Pancreas (tissue), 10 donors: ENCODE measurements around the gene PRKCE. TPM values are rescaled to one million over a fixed set of nuclear protein-coding genes. Genes with fewer than 3 reads are reported as not detected.

Experiments
- ATAC-seq, 4 donors: fragments of 200-7000 bp; cut with Tn5 transposase; one replicate each; pipeline versions ENCODE4 v1.8.0 to v1.9.1; 2020; ENCODE audit warnings: mild to moderate bottlenecking in 4 of 4, moderate library complexity in 4 of 4
- DNase-seq, 6 donors: peaks; one replicate each; pipeline ENCODE4 v3.0.0-alpha.2; 2020
- FAIRE-seq: peaks from 2 replicates; lab custom pipeline; 2012; peaks lifted over from hg19 to GRCh38; lab: Jason Lieb, UNC
- H3K27ac ChIP-seq, 4 donors: fragments of 200-600 bp; sonication (generic); 1 replicate in 3 of 4; 2 replicates in 1 of 4; pipeline versions ENCODE4 v1.5.0 to v1.8.0; 2020
- H3K27me3 ChIP-seq, 4 donors: fragments of 200-600 bp; one replicate each; pipeline ENCODE4 v1.8.0; 2021
- H3K36me3 ChIP-seq, 3 donors: fragments of 200-600 bp; sonication (generic) in 1 of 3; one replicate each; pipeline versions ENCODE4 v1.5.0 to v1.8.0; 2020 to 2021
- H3K4me1 ChIP-seq, 3 donors: fragments of 200-600 bp; one replicate each; pipeline ENCODE4 v1.8.0; 2021
- H3K4me3 ChIP-seq, 4 donors: fragments of 200-600 bp; sonication (generic) in 2 of 4; one replicate each; pipeline versions ENCODE4 v1.5.0 to v1.8.0; 2020 to 2021
- H3K9me3 ChIP-seq, 4 donors: fragments of 200-600 bp; one replicate each; pipeline ENCODE4 v1.8.0; 2021
- CTCF ChIP-seq, 4 donors: fragments of 200-600 bp; sonication (generic) in 3 of 4; IDR thresholded peaks; one replicate each; pipeline versions ENCODE4 v1.5.0 to v1.8.0; 2021; ENCODE audit warnings: antibody characterized with exemption in 4 of 4
- WGBS, 2 donors: extraction: QIAGEN DNeasy Blood & Tissue Kit; methylation state at CpG; one replicate each; pipeline ENCODE4 v1.1.7; 2013; 5-methylcytosine and 5-hydroxymethylcytosine counted together
- intact Hi-C, 3 donors: fragments of 100-400 bp; cut with DNase I; formaldehyde crosslinking; loops; one replicate each; pipeline versions ENCODE4 v1.11.1 to v1.14.2; 2022
- polyA plus RNA-seq, 2 donors: library from polyadenylated mRNA; stranded (reverse); fragments of 200-250 nt; gene quantifications; one replicate each; pipeline ENCODE4 v1.2.3, GENCODE V29; 2013
- total RNA-seq, 6 donors: library from RNA; stranded (reverse); fragmentation: NEBNext Ultra II Directional in 4 of 6; extraction: Animal tissue kit (Norgen Biotek cat#: 25700) in 4 of 6; gene quantifications; one replicate each; pipeline versions ENCODE4 v1.2.1 to v1.2.4, GENCODE V29; 2021 to 2023
- donor health status: healthy with polysubstance abuse.
- donor health status: DM: no; HTN: no; CAD: no; lungs with moderate emphysema.
- donor health status: DM: no; HTN: no; CAD: no.
- donor health status: control.
- donor health status: control.
- donor health status: Bipolar disorder and iron deficiency.
- donor health status: DM: yes; HTN: yes; CAD: no.
- donor health status: DM: no; HTN: no; CAD: no.
- donor health status: DM: no; HTN: no; CAD: no.
- donor health status: DM: yes; HTN: yes; CAD: no.

Gene PRKCE
- total and polyA plus RNA-seq, 8 donors = 4.0 to 19.4 (median 10.0) TPM

GRCh38 chr2:45769854-45770576, 118.5 kb downstream of the PRKCE start:
- DNase-seq (no peak), FAIRE-seq (no peak), ATAC-seq (no peak)
- TF ChIP-seq CTCF (IDR thresholded peaks at IDR 0.05) = no peak
- Histone ChIP-seq H3K36me3 (no peaks in the 10 kb centered on the region), H3K27me3 (no peaks in the 10 kb centered on the region), H3K9me3 (no peaks in the 10 kb centered on the region), H3K27ac (no peak overlapping the region), H3K4me3 (no peak overlapping the region), H3K4me1 (peaks cover 6 to 11% (median 10%) of the 10 kb centered on the region in 3 donors)
- WGBS, 2 donors = 86 to 87% methylated on average over 15 of the region's 15 CpGs
- intact Hi-C loops = loop anchor here in 1 of 3 donors (10.0 kb wide), 2 partner anchors 125 to 165 kb away; no protein-coding TSS in a partner anchor

- Histone ChIP-seq H3K4me3 (no peak overlapping the region), H3K27me3 (no peaks in the 10 kb centered on the region), H3K9me3 (no peaks in the 10 kb centered on the region), H3K4me1 (peaks cover 3 to 5% (median 3%) of the 10 kb centered on the region in 3 donors), H3K27ac (no peak overlapping the region), H3K36me3 (no peaks in the 10 kb centered on the region)
- ATAC-seq (no peak), DNase-seq (no peak), FAIRE-seq (no peak)
- TF ChIP-seq CTCF (IDR thresholded peaks at IDR 0.05) = no peak
- WGBS, 2 donors = 83 to 84% methylated on average over 1 of the region's 1 CpG
- intact Hi-C loops = loop anchor here in 1 of 3 donors (10.0 kb wide), 2 partner anchors 126 to 164 kb away; no protein-coding TSS in a partner anchor
Measured at GRCh38 chr2:45770811-45771210, 119.3 kb downstream of the PRKCE start.

- peaks cover 0 to under 1% (median 0%) of the 10 kb centered on the region in 3 donors for H3K4me1 ChIP-seq
- 77 to 79% methylated on average over 10 of the region's 10 CpGs for WGBS, 2 donors
- no peak for TF ChIP-seq CTCF (IDR thresholded peaks at IDR 0.05)
- intact Hi-C loops = loop anchor here in 1 of 3 donors (10.0 kb wide), 2 partner anchors 126 to 164 kb away; no protein-coding TSS in a partner anchor
- DNase-seq = no peak
- FAIRE-seq = no peak
- H3K9me3 ChIP-seq = no peaks in the 10 kb centered on the region
- H3K36me3 ChIP-seq = no peaks in the 10 kb centered on the region
- peak in 3 of 4 donors; percentile 67 to 81 (median 70) for ATAC-seq
- no peak overlapping the region for H3K27ac ChIP-seq
- no peaks in the 10 kb centered on the region for H3K27me3 ChIP-seq
- no peak overlapping the region for H3K4me3 ChIP-seq
Measured at GRCh38 chr2:45771261-45771660, 119.8 kb downstream of the PRKCE start.

- WGBS, 2 donors = 35 to 43% methylated on average over 2 of the region's 2 CpGs
- no peak overlapping the region for H3K27ac ChIP-seq
- intact Hi-C loops = loop anchor here in 1 of 3 donors (10.0 kb wide), 2 partner anchors 127 to 163 kb away; no protein-coding TSS in a partner anchor
- no peaks in the 10 kb centered on the region for H3K36me3 ChIP-seq
- DNase-seq (no peak), ATAC-seq (no peak), FAIRE-seq (no peak)
- H3K4me3 ChIP-seq = no peak overlapping the region
- no peaks in the 10 kb centered on the region for H3K9me3 ChIP-seq
- no peaks in the 10 kb centered on the region for H3K4me1 ChIP-seq
- no peaks in the 10 kb centered on the region for H3K27me3 ChIP-seq
- TF ChIP-seq CTCF (IDR thresholded peaks at IDR 0.05) = no peak
Measured at GRCh38 chr2:45772038-45772437, 120.6 kb downstream of the PRKCE start.

- no peaks in the 10 kb centered on the region for H3K9me3 ChIP-seq
- WGBS, 2 donors = 83 to 85% methylated on average over 9 of the region's 9 CpGs
- H3K27ac ChIP-seq = no peak overlapping the region
- peaks cover 0 to 3% (median 0%) of the 10 kb centered on the region in 3 donors for H3K4me1 ChIP-seq
- intact Hi-C loops = loop anchor here in 1 of 3 donors (10.0 kb wide), 2 partner anchors 129 to 161 kb away; no protein-coding TSS in a partner anchor
- no peaks in the 10 kb centered on the region for H3K36me3 ChIP-seq
- no peak for TF ChIP-seq CTCF (IDR thresholded peaks at IDR 0.05)
- DNase-seq (no peak), FAIRE-seq (no peak), ATAC-seq (no peak)
- H3K4me3 ChIP-seq = no peak overlapping the region
- H3K27me3 ChIP-seq = no peaks in the 10 kb centered on the region
Measured at GRCh38 chr2:45773909-45774308, 122.4 kb downstream of the PRKCE start.
